ENCODE measurements around the gene PRDX6.
"Not testable (repeated sequence)": the region's sequence is repeated elsewhere in the genome, so short reads cannot be mapped to it uniquely, and the experiment has no call there.

PRDX6 gene

GRCh38 chr1:173467426-173467825 is 9.7 kb upstream of the PRDX6 start:
- no peak overlapping the region for H3K4me3 ChIP-seq (ENCODE audit: low read depth, low read length)
- TF ChIP-seq, protein P1, sequence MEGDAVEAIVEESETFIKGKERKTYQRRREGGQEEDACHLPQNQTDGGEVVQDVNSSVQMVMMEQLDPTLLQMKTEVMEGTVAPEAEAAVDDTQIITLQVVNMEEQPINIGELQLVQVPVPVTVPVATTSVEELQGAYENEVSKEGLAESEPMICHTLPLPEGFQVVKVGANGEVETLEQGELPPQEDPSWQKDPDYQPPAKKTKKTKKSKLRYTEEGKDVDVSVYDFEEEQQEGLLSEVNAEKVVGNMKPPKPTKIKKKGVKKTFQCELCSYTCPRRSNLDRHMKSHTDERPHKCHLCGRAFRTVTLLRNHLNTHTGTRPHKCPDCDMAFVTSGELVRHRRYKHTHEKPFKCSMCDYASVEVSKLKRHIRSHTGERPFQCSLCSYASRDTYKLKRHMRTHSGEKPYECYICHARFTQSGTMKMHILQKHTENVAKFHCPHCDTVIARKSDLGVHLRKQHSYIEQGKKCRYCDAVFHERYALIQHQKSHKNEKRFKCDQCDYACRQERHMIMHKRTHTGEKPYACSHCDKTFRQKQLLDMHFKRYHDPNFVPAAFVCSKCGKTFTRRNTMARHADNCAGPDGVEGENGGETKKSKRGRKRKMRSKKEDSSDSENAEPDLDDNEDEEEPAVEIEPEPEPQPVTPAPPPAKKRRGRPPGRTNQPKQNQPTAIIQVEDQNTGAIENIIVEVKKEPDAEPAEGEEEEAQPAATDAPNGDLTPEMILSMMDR (IDR thresholded peaks at IDR 0.05; ENCODE audit: insufficient read depth, low read depth, low read length, missing control alignments), result no peak
- no peak for DNase-seq (ENCODE audit: low read depth)

GRCh38 chr1:173469656-173470055 is 7.5 kb upstream of the PRDX6 start:
- no peak for DNase-seq (ENCODE audit: low read depth)
- H3K4me3 ChIP-seq (ENCODE audit: low read depth, low read length), result no peak overlapping the region
- TF ChIP-seq, protein P1 (IDR thresholded peaks at IDR 0.05; ENCODE audit: insufficient read depth, low read depth, low read length, missing control alignments), result no peak

- TF ChIP-seq, protein P1 (IDR thresholded peaks at IDR 0.05; ENCODE audit: insufficient read depth, low read depth, low read length, missing control alignments), result no peak
- DNase-seq (ENCODE audit: low read depth), result no peak
- no peak overlapping the region for H3K4me3 ChIP-seq (ENCODE audit: low read depth, low read length)
Observed at GRCh38 chr1:173470608-173471007, 6.5 kb upstream of the PRDX6 start.

- no peak overlapping the region for H3K4me3 ChIP-seq (ENCODE audit: low read depth, low read length)
- TF ChIP-seq, protein P1 (IDR thresholded peaks at IDR 0.05; ENCODE audit: insufficient read depth, low read depth, low read length, missing control alignments), result no peak
- no peak for DNase-seq (ENCODE audit: low read depth)
Observed at GRCh38 chr1:173473599-173474011, 3.5 kb upstream of the PRDX6 start.

GRCh38 chr1:173474097-173474779 is 2.9 kb upstream of the PRDX6 start:
- no peak for DNase-seq (ENCODE audit: low read depth)
- TF ChIP-seq, protein P1 (IDR thresholded peaks at IDR 0.05; ENCODE audit: insufficient read depth, low read depth, low read length, missing control alignments), result no peak
- H3K4me3 ChIP-seq (ENCODE audit: low read depth, low read length), result no peak overlapping the region

GRCh38 chr1:173474780-173475421 is 2.2 kb upstream of the PRDX6 start:
- not testable (repeated sequence) for DNase-seq (ENCODE audit: low read depth); H3K4me3 ChIP-seq (ENCODE audit: low read depth, low read length)

GRCh38 chr1:173475564-173476196 is 1.5 kb upstream of the PRDX6 start:
- DNase-seq (ENCODE audit: low read depth), result peak; percentile 3
- TF ChIP-seq, protein P1 (IDR thresholded peaks at IDR 0.05; ENCODE audit: insufficient read depth, low read depth, low read length, missing control alignments), result no peak
- H3K4me3 ChIP-seq (ENCODE audit: low read depth, low read length), result peak overlapping the region; percentile 94

All from GM12865 (cell line).